Caco-2 (cell line): ENCODE results near the gene MRPL37. TPM values are rescaled to one million over a fixed set of nuclear protein-coding genes. Genes with fewer than 3 reads are reported as not detected.

Experiments
- BruUV-seq: library from RNA; stranded (reverse); fragments of 400-500 nt; replicated peaks from 2 replicates; lab custom pipeline; 2021; lab: Mats Ljungman, UMichigan
- CTCF ChIA-PET: fragments of 300-600 bp; sonication (Branson Sonifier 250); formaldehyde crosslinking; loops from one replicate; lab custom pipeline; 2022; ENCODE audit warnings: antibody characterized with exemption; lab: Charles Lee
- POLR2A ChIA-PET: fragments of 300-600 bp; sonication (Branson Sonifier 250); formaldehyde crosslinking; loops from one replicate; lab custom pipeline; 2022; ENCODE audit warnings: antibody characterized with exemption; lab: Charles Lee
- DNase-seq, 2 experiments: peaks; one replicate each; pipeline versions ENCODE4 v3.0.0 to v3.0.0-alpha.2; 2020 to 2022
- H3K27me3 ChIP-seq: replicated peaks from 2 replicates; pipeline ENCODE4 v1.6.0; 2011; ENCODE audit warnings: low read length; ENCODE audit not compliant: control insufficient read depth, insufficient read depth
- H3K36me3 ChIP-seq: 2 replicates; pipeline ENCODE4 v1.5.1; 2011; ENCODE audit warnings: low read length; ENCODE audit not compliant: control insufficient read depth, insufficient read depth
- H3K4me1 ChIP-seq: fragments of 250-450 bp; sonication (Bioruptor Pico); 2 replicates; pipeline ENCODE4 v1.5.1; 2020; ENCODE audit warnings: mild to moderate bottlenecking
- H3K4me3 ChIP-seq: 2 replicates; pipeline ENCODE4 v1.5.1; 2011; ENCODE audit warnings: low read depth, mild to moderate bottlenecking, control low read depth, low read length
- H3K9me3 ChIP-seq: fragments of 250-450 bp; sonication (Bioruptor Pico); 2 replicates; pipeline ENCODE4 v1.5.1; 2020; ENCODE audit warnings: mild to moderate bottlenecking, moderate library complexity
- H3K27ac Mint-ChIP-seq: one replicate; pipeline ENCODE4 v1.8.0; 2022; ENCODE audit warnings: mixed read lengths; ENCODE audit not compliant: unreplicated experiment
- H3K27me3 Mint-ChIP-seq: one replicate; pipeline ENCODE4 v1.8.0; 2022; ENCODE audit warnings: mixed read lengths; ENCODE audit not compliant: insufficient read depth, unreplicated experiment
- H3K36me3 Mint-ChIP-seq: one replicate; pipeline ENCODE4 v1.8.0; 2022; ENCODE audit warnings: mild to moderate bottlenecking, mixed read lengths; ENCODE audit not compliant: insufficient read depth, unreplicated experiment
- H3K4me1 Mint-ChIP-seq: one replicate; pipeline ENCODE4 v1.8.0; 2022; ENCODE audit warnings: low read depth, mixed read lengths; ENCODE audit not compliant: unreplicated experiment
- H3K4me3 Mint-ChIP-seq: one replicate; pipeline ENCODE4 v1.8.0; 2022; ENCODE audit warnings: mild to moderate bottlenecking, moderate library complexity, mixed read lengths; ENCODE audit not compliant: unreplicated experiment
- H3K9me3 Mint-ChIP-seq: one replicate; pipeline ENCODE4 v1.8.0; 2022; ENCODE audit warnings: mixed read lengths; ENCODE audit not compliant: unreplicated experiment
- CTCF ChIP-seq, 2 experiments: fragments of 200-600 bp in 1 of 2; IDR thresholded peaks; 1 replicate in 1 of 2; 2 replicates in 1 of 2; pipeline versions ENCODE4 v1.5.1 to v1.8.0; 2011 to 2022; ENCODE audit warnings: antibody characterized with exemption in 1 of 2, control low read depth in 1 of 2, inconsistent platforms in 1 of 2, low read depth in 1 of 2, low read length in 1 of 2, mild to moderate bottlenecking in 1 of 2, moderate library complexity in 1 of 2; ENCODE audit not compliant: insufficient read depth in 1 of 2, severe bottlenecking in 1 of 2, unreplicated experiment in 1 of 2
- intact Hi-C: fragments of 100-400 bp; cut with micrococcal nuclease; formaldehyde crosslinking; loops from one replicate; pipeline ENCODE4 v1.10.0; 2022; ENCODE audit not compliant: unreplicated experiment
- total RNA-seq: library from RNA; stranded (reverse); gene quantifications from 2 replicates; pipeline ENCODE4 v1.2.3, GENCODE V29; 2022

Gene MRPL37
- total RNA-seq, 1 experiment from 2014 or later: 95.6 TPM

GRCh38 chr1:54241364-54241763 lies 41.4 kb downstream of the MRPL37 start:
- no peaks in the 10 kb centered on the region for H3K27me3 ChIP-seq
- no peak overlapping the region for H3K4me3 ChIP-seq
- Mint-ChIP-seq H3K27me3 (no peaks in the 10 kb centered on the region), H3K9me3 (no peaks in the 10 kb centered on the region), H3K4me1 (no peaks in the 10 kb centered on the region), H3K4me3 (no peak overlapping the region), H3K36me3 (peaks cover 34% of the 10 kb centered on the region), H3K27ac (no peak overlapping the region)
- no TSS peak for BruUV-seq
- no peaks in the 10 kb centered on the region; the same call in 1 of the 2 replicates for H3K36me3 ChIP-seq
- ChIA-PET POLR2A (no interaction called here), CTCF (no interaction called here)
- intact Hi-C loops: no loop called here
- H3K9me3 ChIP-seq: no peaks in the 10 kb centered on the region
- TF ChIP-seq CTCF (IDR thresholded peaks at IDR 0.05; ENCODE audit: insufficient read depth in 1 of 2, low read depth in 1 of 2, low read length in 1 of 2, severe bottlenecking in 1 of 2, unreplicated experiment in 1 of 2): no peak
- no peak for DNase-seq
- H3K4me1 ChIP-seq: no peaks in the 10 kb centered on the region

- no peaks in the 10 kb centered on the region for H3K27me3 Mint-ChIP-seq
- H3K36me3 ChIP-seq: no peaks in the 10 kb centered on the region; the same call in none of the 2 replicates
- ChIA-PET POLR2A (no interaction called here), CTCF (interaction anchor here (0.5 to 0.6 kb wide), 2 partner anchors 246 to 249 kb away, joined by 3 read pairs; no protein-coding TSS in a partner anchor)
- intact Hi-C loops: no loop called here
- no peak overlapping the region for H3K4me3 ChIP-seq
- no TSS peak for BruUV-seq
- H3K36me3 Mint-ChIP-seq: peaks cover 26% of the 10 kb centered on the region
- H3K9me3 Mint-ChIP-seq: no peaks in the 10 kb centered on the region
- no peak for DNase-seq
- H3K4me1 ChIP-seq: no peaks in the 10 kb centered on the region
- no peak for TF ChIP-seq CTCF (IDR thresholded peaks at IDR 0.05; ENCODE audit: insufficient read depth in 1 of 2, low read depth in 1 of 2, low read length in 1 of 2, severe bottlenecking in 1 of 2, unreplicated experiment in 1 of 2)
- no peak overlapping the region for H3K4me3 Mint-ChIP-seq
- H3K4me1 Mint-ChIP-seq: no peaks in the 10 kb centered on the region
- no peak overlapping the region for H3K27ac Mint-ChIP-seq
- no peaks in the 10 kb centered on the region for H3K9me3 ChIP-seq
- H3K27me3 ChIP-seq: no peaks in the 10 kb centered on the region
These were observed 43.1 kb downstream of the MRPL37 start for GRCh38 chr1:54243022-54243421.

GRCh38 chr1:54244655-54245054 lies 44.7 kb downstream of the MRPL37 start:
- Mint-ChIP-seq H3K36me3 (peaks cover 27% of the 10 kb centered on the region), H3K27me3 (no peaks in the 10 kb centered on the region), H3K4me3 (no peak overlapping the region), H3K27ac (no peak overlapping the region), H3K4me1 (no peaks in the 10 kb centered on the region), H3K9me3 (no peaks in the 10 kb centered on the region)
- CTCF ChIA-PET: no interaction called here
- intact Hi-C loops: no loop called here
- POLR2A ChIA-PET: no interaction called here
- TF ChIP-seq CTCF (IDR thresholded peaks at IDR 0.05; ENCODE audit: insufficient read depth in 1 of 2, low read depth in 1 of 2, low read length in 1 of 2, severe bottlenecking in 1 of 2, unreplicated experiment in 1 of 2): no peak
- H3K27me3 ChIP-seq: no peaks in the 10 kb centered on the region
- H3K36me3 ChIP-seq: no peaks in the 10 kb centered on the region; the same call in none of the 2 replicates
- DNase-seq: no peak
- no peaks in the 10 kb centered on the region for H3K9me3 ChIP-seq
- no peaks in the 10 kb centered on the region for H3K4me1 ChIP-seq
- no TSS peak for BruUV-seq
- H3K4me3 ChIP-seq: no peak overlapping the region
